ENCODE results near the gene STOM.

The STOM gene

GRCh38 chr9:121369595-121370265 is at the start of gene STOM:
Gene STOM (minus strand): TSS chr9:121370250. CDS start chr9:121370187, 63 bp downstream.
- no peak for DNase-seq (ENCODE audit: low read depth)
- peak within 1 kb of the TSS; percentile 77 for H3K4me3 ChIP-seq (ENCODE audit: low read depth, low read length)
- TF ChIP-seq, protein P1, sequence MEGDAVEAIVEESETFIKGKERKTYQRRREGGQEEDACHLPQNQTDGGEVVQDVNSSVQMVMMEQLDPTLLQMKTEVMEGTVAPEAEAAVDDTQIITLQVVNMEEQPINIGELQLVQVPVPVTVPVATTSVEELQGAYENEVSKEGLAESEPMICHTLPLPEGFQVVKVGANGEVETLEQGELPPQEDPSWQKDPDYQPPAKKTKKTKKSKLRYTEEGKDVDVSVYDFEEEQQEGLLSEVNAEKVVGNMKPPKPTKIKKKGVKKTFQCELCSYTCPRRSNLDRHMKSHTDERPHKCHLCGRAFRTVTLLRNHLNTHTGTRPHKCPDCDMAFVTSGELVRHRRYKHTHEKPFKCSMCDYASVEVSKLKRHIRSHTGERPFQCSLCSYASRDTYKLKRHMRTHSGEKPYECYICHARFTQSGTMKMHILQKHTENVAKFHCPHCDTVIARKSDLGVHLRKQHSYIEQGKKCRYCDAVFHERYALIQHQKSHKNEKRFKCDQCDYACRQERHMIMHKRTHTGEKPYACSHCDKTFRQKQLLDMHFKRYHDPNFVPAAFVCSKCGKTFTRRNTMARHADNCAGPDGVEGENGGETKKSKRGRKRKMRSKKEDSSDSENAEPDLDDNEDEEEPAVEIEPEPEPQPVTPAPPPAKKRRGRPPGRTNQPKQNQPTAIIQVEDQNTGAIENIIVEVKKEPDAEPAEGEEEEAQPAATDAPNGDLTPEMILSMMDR (IDR thresholded peaks at IDR 0.05; ENCODE audit: low read depth, low read length) = no peak
- peak; percentile 86 for TF ChIP-seq POLR2A (IDR thresholded peaks at IDR 0.05; ENCODE audit: extremely low read depth, insufficient read length)
- peak; percentile 70 for TF ChIP-seq MAX (IDR thresholded peaks at IDR 0.05; ENCODE audit: low read depth, low read length)
- peak; percentile 74 for TF ChIP-seq MYC (IDR thresholded peaks at IDR 0.05; ENCODE audit: low read depth, low read length)

GRCh38 chr9:121411993-121412392 is 41.9 kb upstream of the STOM start:
- no peak overlapping the region for H3K4me3 ChIP-seq (ENCODE audit: low read depth, low read length)
- DNase-seq (ENCODE audit: low read depth) = no peak
- TF ChIP-seq MAX (IDR thresholded peaks at IDR 0.05; ENCODE audit: low read depth, low read length) (no peak), MYC (IDR thresholded peaks at IDR 0.05; ENCODE audit: low read depth, low read length) (no peak)

DNA sequence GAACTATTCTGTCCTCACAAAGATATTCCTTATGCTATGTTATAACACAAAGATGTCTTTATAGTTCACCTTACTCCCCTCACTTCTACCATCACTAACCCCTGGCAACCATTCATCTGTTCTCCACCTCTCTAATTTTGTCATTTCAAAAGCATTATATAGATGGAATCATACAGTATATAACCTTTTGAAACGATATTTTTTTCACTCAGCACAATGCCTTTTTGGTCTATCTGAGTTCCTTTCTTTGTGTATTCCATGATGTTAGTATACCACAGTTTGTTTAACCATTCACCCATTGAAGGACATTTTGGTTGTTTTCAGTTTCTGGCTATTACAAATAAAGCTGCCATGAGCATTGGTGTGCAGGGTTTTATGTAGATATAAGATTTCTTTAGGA is 35.8 kb upstream of the STOM start:
- no peak for DNase-seq (ENCODE audit: low read depth)
- no peak for TF ChIP-seq MAX (IDR thresholded peaks at IDR 0.05; ENCODE audit: low read depth, low read length)
- no peak for TF ChIP-seq POLR2A (IDR thresholded peaks at IDR 0.05; ENCODE audit: extremely low read depth, insufficient read length)
- no peak for TF ChIP-seq MYC (IDR thresholded peaks at IDR 0.05; ENCODE audit: low read depth, low read length)
- TF ChIP-seq, protein P1 (IDR thresholded peaks at IDR 0.05; ENCODE audit: low read depth, low read length) = no peak
- no peak overlapping the region for H3K4me3 ChIP-seq (ENCODE audit: low read depth, low read length)

DNA sequence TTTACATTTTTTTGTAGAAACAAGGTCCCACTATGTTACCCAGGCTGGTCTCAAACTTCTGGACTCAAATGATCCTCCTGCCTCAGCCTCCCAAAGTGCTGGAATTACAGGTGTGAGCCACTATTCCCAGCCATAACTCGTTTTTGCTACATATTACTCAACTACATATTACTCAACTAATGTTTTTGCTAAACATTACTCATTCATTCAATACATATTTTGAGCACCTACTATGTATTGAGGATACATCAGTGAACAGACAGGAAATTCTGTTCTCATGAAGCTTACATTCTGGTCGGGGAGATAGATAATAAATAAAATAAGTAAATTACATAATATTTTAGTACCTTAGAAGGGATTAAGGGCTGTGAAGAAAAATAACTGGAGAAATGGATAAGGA is 34.9 kb upstream of the STOM start:
- no peak for DNase-seq (ENCODE audit: low read depth)
- H3K4me3 ChIP-seq (ENCODE audit: low read depth, low read length) = no peak overlapping the region
- TF ChIP-seq MAX (IDR thresholded peaks at IDR 0.05; ENCODE audit: low read depth, low read length) (no peak), MYC (IDR thresholded peaks at IDR 0.05; ENCODE audit: low read depth, low read length) (no peak), POLR2A (IDR thresholded peaks at IDR 0.05; ENCODE audit: extremely low read depth, insufficient read length) (no peak)
- TF ChIP-seq, protein P1 (IDR thresholded peaks at IDR 0.05; ENCODE audit: low read depth, low read length) = no peak

- DNase-seq (ENCODE audit: low read depth) = peak; percentile 80
- TF ChIP-seq, protein P1 (IDR thresholded peaks at IDR 0.05; ENCODE audit: low read depth, low read length) = peak; percentile 23
- no peak for TF ChIP-seq POLR2A (IDR thresholded peaks at IDR 0.05; ENCODE audit: extremely low read depth, insufficient read length)
Observed at GRCh38 chr9:121399883-121400607, 30.0 kb upstream of the STOM start.

GRCh38 chr9:121399126-121399882 is 29.3 kb upstream of the STOM start:
- no peak for DNase-seq (ENCODE audit: low read depth)
- H3K4me3 ChIP-seq (ENCODE audit: low read depth, low read length) = no peak overlapping the region
- TF ChIP-seq MYC (IDR thresholded peaks at IDR 0.05; ENCODE audit: low read depth, low read length) = no peak
- TF ChIP-seq, protein P1 (IDR thresholded peaks at IDR 0.05; ENCODE audit: low read depth, low read length) = no peak
- TF ChIP-seq MAX (IDR thresholded peaks at IDR 0.05; ENCODE audit: low read depth, low read length) = no peak
- no peak for TF ChIP-seq POLR2A (IDR thresholded peaks at IDR 0.05; ENCODE audit: extremely low read depth, insufficient read length)

More at GRCh38 chr9:121399883-121400607, 30.0 kb upstream of the STOM start:
- H3K4me3 ChIP-seq (ENCODE audit: low read depth, low read length) = no peak overlapping the region
